GM12878 (cell line): ENCODE results near the gene IL10. TPM values are rescaled to one million over a fixed set of nuclear protein-coding genes. Genes with fewer than 3 reads are reported as not detected.

Experiments used
- ATAC-seq: fragments of 200-7000 bp; cut with Tn5 transposase; 3 replicates; pipeline ENCODE4 v1.9.1; 2020; ENCODE audit warnings: mild to moderate bottlenecking, moderate library complexity
- BruUV-seq: library from RNA; stranded (reverse); fragments of 400-500 nt; replicated peaks from 2 replicates; lab custom pipeline; 2021; lab: Mats Ljungman, UMichigan
- CTCF ChIA-PET: fragments of 300-600 bp; sonication (Branson Sonifier 250); formaldehyde crosslinking; extraction: SDS; loops from one replicate; lab custom pipeline; 2021; ENCODE audit warnings: inconsistent platforms; lab: Yijun Ruan, JAX
- POLR2A ChIA-PET: fragments of 350-600 bp; formaldehyde crosslinking; extraction: SDS; loops from one replicate; lab custom pipeline; 2021; ENCODE audit warnings: inconsistent platforms; lab: Charles Lee
- RAD21 ChIA-PET: fragments of 300-600 bp; sonication (Branson Sonifier 250); formaldehyde crosslinking; loops from one replicate; lab custom pipeline; 2023; ENCODE audit warnings: antibody characterized with exemption; ENCODE audit not compliant: unreplicated experiment; lab: Charles Lee
- SMC1A ChIA-PET: fragments of 300-600 bp; sonication (Branson Sonifier 250); formaldehyde crosslinking; loops from one replicate; lab custom pipeline; 2023; ENCODE audit not compliant: unreplicated experiment, uncharacterized antibody; lab: Charles Lee
- DNase-seq: peaks from one replicate; pipeline ENCODE4 v3.0.0-alpha.2; 2011; ENCODE audit warnings: low read depth, low spot score
- FAIRE-seq: peaks from 3 replicates; lab custom pipeline; 2011; peaks lifted over from hg19 to GRCh38; lab: Jason Lieb, UNC
- H2AFZ ChIP-seq: 2 replicates; pipeline ENCODE4 v1.6.0; 2011; ENCODE audit warnings: low read depth, low read length, control low read depth; ENCODE audit not compliant: control insufficient read depth
- H3K27ac ChIP-seq: 2 replicates; pipeline ENCODE4 v1.5.1; 2011; ENCODE audit warnings: control low read depth; ENCODE audit not compliant: control insufficient read depth, insufficient read depth
- H3K27me3 ChIP-seq, 2 experiments: replicated peaks in 1 of 2; 2 replicates each; pipeline versions ENCODE4 v1.6.0 to v1.6.1; 2011; ENCODE audit warnings: low read length in 1 of 2; ENCODE audit not compliant: control insufficient read depth in 2 of 2, insufficient read depth in 2 of 2
- H3K36me3 ChIP-seq, 2 experiments: 2 replicates each; pipeline ENCODE4 v1.5.1; 2011; ENCODE audit warnings: low read length in 1 of 2; ENCODE audit not compliant: control insufficient read depth in 2 of 2, insufficient read depth in 2 of 2
- H3K4me1 ChIP-seq: 2 replicates; pipeline ENCODE4 v1.6.1; 2011; ENCODE audit warnings: mild to moderate bottlenecking, low read length, moderate library complexity, mixed read lengths; ENCODE audit not compliant: control insufficient read depth, insufficient read depth
- H3K4me2 ChIP-seq: 2 replicates; pipeline ENCODE4 v1.6.0; 2011; ENCODE audit warnings: control low read depth; ENCODE audit not compliant: control insufficient read depth, insufficient read depth
- H3K4me3 ChIP-seq: fragments of 200-600 bp; sonication (generic); 2 replicates; pipeline ENCODE4 v1.5.1; 2016
- H3K79me2 ChIP-seq: 2 replicates; pipeline ENCODE4 v1.6.0; 2011; ENCODE audit warnings: low read length; ENCODE audit not compliant: control insufficient read depth, insufficient read depth
- H3K9ac ChIP-seq: 2 replicates; pipeline ENCODE4 v1.8.0; 2011; ENCODE audit warnings: low read length, control low read depth, mixed read lengths; ENCODE audit not compliant: control insufficient read depth, insufficient read depth
- H3K9me3 ChIP-seq: replicated peaks from 3 replicates; pipeline ENCODE4 v1.5.1; 2011; ENCODE audit warnings: mild to moderate bottlenecking, low read length; ENCODE audit not compliant: control insufficient read depth, insufficient read depth
- H4K20me1 ChIP-seq: 2 replicates; pipeline ENCODE4 v1.6.0; 2011; ENCODE audit not compliant: control insufficient read depth, insufficient read depth
- KLF5 ChIP-seq: fragments of 450-650 bp; IDR thresholded peaks from 2 replicates; pipeline ENCODE4 v1.6.1; 2014; ENCODE audit warnings: mild to moderate bottlenecking; ENCODE audit not compliant: partially characterized antibody
- MEF2A ChIP-seq: IDR thresholded peaks from 2 replicates; pipeline ENCODE4 v1.6.1; 2011; ENCODE audit warnings: low read depth, mild to moderate bottlenecking, low read length, moderate library complexity; ENCODE audit not compliant: insufficient read depth
- MTA3 ChIP-seq: IDR thresholded peaks from 2 replicates; pipeline ENCODE4 v1.6.1; 2012; ENCODE audit warnings: low read length, inconsistent platforms, borderline replicate concordance
- NR2C1 ChIP-seq: fragments of 450-650 bp; IDR thresholded peaks from 2 replicates; pipeline ENCODE4 v1.6.1; 2017; ENCODE audit warnings: antibody characterized with exemption, mild to moderate bottlenecking, moderate library complexity
- WGBS: methylation state at CpG from one replicate; pipeline ENCODE4 v1.1.6; 2016; ENCODE audit warnings: low lambda C conversion rate; ENCODE audit not compliant: insufficient replicate concordance, insufficient coverage; ENCODE audit errors: missing lambda C conversion rate; 5-methylcytosine and 5-hydroxymethylcytosine counted together
- in situ Hi-C: fragments of 300-500 bp; cut with MboI; formaldehyde crosslinking; loops from 9 replicates; pipeline ENCODE4 v1.14.3; 2018; ENCODE audit warnings: mixed read lengths
- intact Hi-C: fragments of 100-400 bp; cut with micrococcal nuclease; formaldehyde crosslinking; loops from one replicate; pipeline ENCODE4 v1.14.2; 2022; ENCODE audit not compliant: unreplicated experiment
- polyA plus RNA-seq, 11 experiments: library from polyadenylated mRNA; depleted of rRNA in 4 of 11; unstranded in 6 of 11; stranded (reverse) in 5 of 11; fragments of >200 nt; fragmentation: Nextera tagmentation in 4 of 11; fragmentation: Illumina TruSeq in 1 of 11; extraction: Ambion mirVana in 4 of 11; extraction: Trizol in 1 of 11; gene quantifications; 1 replicate in 1 of 11; 2 replicates in 10 of 11; pipeline versions ENCODE4 v1.2.1 to v1.2.3, GENCODE V29; 2011 to 2016; ENCODE audit warnings: inconsistent platforms in 2 of 11, missing spikeins in 2 of 11, low read depth in 1 of 11
- total RNA-seq, 4 experiments: library from RNA; depleted of rRNA in 3 of 4; stranded (reverse); fragments of >200 nt in 3 of 4; fragmentation: Illumina TruSeq in 1 of 4; extraction: Trizol in 1 of 4; gene quantifications; 2 replicates each; pipeline versions ENCODE4 v1.2.1 to v1.2.3, GENCODE V29; 2013 to 2021
- TF ChIP-seq, protein P1 (sequence below): IDR thresholded peaks from 2 replicates; pipeline ENCODE4 v1.6.1; 2011; ENCODE audit warnings: low read depth, low read length, improper control_type of control experiment, borderline replicate concordance
- TF ChIP-seq, protein P2 (sequence below): fragments of 450-650 bp; formaldehyde crosslinking; IDR thresholded peaks from 2 replicates; pipeline ENCODE4 v1.5.0; 2022; ENCODE audit warnings: mild to moderate bottlenecking, missing genetic modification characterization
- TF ChIP-seq, protein P3 (sequence below): fragments of 450-650 bp; IDR thresholded peaks from 2 replicates; pipeline ENCODE4 v1.6.1; 2016; ENCODE audit warnings: mild to moderate bottlenecking

Gene IL10
- total and polyA plus RNA-seq, 10 of the 15 experiments (the other 5 are each of a cell fraction or from before 2014, with no cell fraction given): 0.34 to 5.0 (median 1.1) TPM

DNA sequence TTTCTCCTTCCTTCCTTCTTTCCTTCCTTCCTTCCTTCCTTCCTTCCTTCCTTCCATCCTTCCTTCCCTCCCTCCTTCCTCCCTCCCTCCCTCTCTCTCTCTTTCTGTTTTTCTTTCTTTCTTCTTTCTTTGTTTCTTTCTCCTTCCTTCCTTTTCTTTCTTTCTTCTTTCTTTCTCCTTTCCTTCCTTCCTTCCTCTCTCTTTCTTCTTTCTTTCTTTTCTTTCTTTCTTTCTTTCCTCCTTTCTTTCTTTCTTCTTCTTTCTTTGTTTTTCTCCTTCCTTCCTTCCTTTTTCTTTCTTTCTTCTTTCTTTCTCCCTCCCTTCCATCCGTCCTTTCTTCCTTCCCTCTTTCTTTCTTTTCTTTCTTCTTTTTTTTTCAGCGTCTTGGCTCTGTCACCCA lies 19.8 kb downstream of the IL10 start:
- ChIA-PET SMC1A (interaction anchor here (1.4 kb wide), 1 partner anchor 8 kb away, joined by 3 read pairs; no protein-coding TSS in a partner anchor), RAD21 (no interaction called here), POLR2A (interaction anchor here (1.2 kb wide), 1 partner anchor 13 kb away, joined by 4 read pairs; no protein-coding TSS in a partner anchor), CTCF (interaction anchor here (1.3 kb wide), 1 partner anchor 18 kb away, joined by 4 read pairs; no protein-coding TSS in a partner anchor)
- no peaks in the 10 kb centered on the region for H3K36me3 ChIP-seq
- H3K79me2 ChIP-seq: no peaks in the 10 kb centered on the region
- intact Hi-C loops (no loop called here), in situ Hi-C loops (no loop called here)
- H2AFZ ChIP-seq: no peak overlapping the region
- H3K9ac ChIP-seq: no peak overlapping the region
- WGBS: 73% methylated on average over 2 of the region's 2 CpGs
- no peak overlapping the region for H3K4me3 ChIP-seq
- no peak for ATAC-seq
- BruUV-seq: no TSS peak
- TF ChIP-seq, protein P1, sequence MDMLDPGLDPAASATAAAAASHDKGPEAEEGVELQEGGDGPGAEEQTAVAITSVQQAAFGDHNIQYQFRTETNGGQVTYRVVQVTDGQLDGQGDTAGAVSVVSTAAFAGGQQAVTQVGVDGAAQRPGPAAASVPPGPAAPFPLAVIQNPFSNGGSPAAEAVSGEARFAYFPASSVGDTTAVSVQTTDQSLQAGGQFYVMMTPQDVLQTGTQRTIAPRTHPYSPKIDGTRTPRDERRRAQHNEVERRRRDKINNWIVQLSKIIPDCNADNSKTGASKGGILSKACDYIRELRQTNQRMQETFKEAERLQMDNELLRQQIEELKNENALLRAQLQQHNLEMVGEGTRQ: no peak
- no peak for TF ChIP-seq MEF2A
- TF ChIP-seq, protein P2, sequence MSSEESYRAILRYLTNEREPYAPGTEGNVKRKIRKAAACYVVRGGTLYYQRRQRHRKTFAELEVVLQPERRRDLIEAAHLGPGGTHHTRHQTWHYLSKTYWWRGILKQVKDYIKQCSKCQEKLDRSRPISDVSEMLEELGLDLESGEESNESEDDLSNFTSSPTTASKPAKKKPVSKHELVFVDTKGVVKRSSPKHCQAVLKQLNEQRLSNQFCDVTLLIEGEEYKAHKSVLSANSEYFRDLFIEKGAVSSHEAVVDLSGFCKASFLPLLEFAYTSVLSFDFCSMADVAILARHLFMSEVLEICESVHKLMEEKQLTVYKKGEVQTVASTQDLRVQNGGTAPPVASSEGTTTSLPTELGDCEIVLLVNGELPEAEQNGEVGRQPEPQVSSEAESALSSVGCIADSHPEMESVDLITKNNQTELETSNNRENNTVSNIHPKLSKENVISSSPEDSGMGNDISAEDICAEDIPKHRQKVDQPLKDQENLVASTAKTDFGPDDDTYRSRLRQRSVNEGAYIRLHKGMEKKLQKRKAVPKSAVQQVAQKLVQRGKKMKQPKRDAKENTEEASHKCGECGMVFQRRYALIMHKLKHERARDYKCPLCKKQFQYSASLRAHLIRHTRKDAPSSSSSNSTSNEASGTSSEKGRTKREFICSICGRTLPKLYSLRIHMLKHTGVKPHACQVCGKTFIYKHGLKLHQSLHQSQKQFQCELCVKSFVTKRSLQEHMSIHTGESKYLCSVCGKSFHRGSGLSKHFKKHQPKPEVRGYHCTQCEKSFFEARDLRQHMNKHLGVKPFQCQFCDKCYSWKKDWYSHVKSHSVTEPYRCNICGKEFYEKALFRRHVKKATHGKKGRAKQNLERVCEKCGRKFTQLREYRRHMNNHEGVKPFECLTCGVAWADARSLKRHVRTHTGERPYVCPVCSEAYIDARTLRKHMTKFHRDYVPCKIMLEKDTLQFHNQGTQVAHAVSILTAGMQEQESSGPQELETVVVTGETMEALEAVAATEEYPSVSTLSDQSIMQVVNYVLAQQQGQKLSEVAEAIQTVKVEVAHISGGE (CRISPR knock-in tag): no peak
- no peak for TF ChIP-seq NR2C1
- TF ChIP-seq, protein P3, sequence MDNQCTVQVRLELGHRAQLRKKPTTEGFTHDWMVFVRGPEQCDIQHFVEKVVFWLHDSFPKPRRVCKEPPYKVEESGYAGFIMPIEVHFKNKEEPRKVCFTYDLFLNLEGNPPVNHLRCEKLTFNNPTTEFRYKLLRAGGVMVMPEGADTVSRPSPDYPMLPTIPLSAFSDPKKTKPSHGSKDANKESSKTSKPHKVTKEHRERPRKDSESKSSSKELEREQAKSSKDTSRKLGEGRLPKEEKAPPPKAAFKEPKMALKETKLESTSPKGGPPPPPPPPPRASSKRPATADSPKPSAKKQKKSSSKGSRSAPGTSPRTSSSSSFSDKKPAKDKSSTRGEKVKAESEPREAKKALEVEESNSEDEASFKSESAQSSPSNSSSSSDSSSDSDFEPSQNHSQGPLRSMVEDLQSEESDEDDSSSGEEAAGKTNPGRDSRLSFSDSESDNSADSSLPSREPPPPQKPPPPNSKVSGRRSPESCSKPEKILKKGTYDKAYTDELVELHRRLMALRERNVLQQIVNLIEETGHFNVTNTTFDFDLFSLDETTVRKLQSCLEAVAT: no peak
- no peak for TF ChIP-seq KLF5
- TF ChIP-seq MTA3: no peak
- H3K4me1 ChIP-seq: no peaks in the 10 kb centered on the region
- DNase-seq: no peak
- no peaks in the 10 kb centered on the region for H3K9me3 ChIP-seq
- FAIRE-seq: no peak
- no peak overlapping the region for H3K4me2 ChIP-seq
- H4K20me1 ChIP-seq: no peaks in the 10 kb centered on the region
- H3K27ac ChIP-seq: no peak overlapping the region
- H3K27me3 ChIP-seq: no peaks in the 10 kb centered on the region
